ENCODE data around the gene PRG3.

DNA sequence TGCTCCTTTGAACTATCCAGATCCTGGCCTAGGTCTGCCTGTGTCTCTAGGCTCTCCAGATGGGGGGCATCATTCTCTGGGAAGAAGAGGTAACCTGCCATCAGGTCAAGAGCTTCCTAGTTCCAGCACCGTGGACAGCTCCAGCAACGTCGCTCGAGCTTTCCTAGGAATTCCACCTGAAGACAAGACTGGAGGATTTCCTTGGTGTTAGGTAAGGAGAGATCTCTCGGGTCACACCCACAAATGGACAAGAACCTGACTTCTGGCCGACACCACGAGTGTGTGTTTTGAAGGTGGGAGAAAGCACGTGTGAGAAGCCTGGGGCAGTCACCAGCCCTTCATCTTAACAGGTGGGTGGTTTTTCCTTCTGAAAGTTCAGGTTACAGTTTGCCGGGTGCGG lies 1.2 kb downstream of the PRG3 start:
- TF ChIP-seq, protein P1, sequence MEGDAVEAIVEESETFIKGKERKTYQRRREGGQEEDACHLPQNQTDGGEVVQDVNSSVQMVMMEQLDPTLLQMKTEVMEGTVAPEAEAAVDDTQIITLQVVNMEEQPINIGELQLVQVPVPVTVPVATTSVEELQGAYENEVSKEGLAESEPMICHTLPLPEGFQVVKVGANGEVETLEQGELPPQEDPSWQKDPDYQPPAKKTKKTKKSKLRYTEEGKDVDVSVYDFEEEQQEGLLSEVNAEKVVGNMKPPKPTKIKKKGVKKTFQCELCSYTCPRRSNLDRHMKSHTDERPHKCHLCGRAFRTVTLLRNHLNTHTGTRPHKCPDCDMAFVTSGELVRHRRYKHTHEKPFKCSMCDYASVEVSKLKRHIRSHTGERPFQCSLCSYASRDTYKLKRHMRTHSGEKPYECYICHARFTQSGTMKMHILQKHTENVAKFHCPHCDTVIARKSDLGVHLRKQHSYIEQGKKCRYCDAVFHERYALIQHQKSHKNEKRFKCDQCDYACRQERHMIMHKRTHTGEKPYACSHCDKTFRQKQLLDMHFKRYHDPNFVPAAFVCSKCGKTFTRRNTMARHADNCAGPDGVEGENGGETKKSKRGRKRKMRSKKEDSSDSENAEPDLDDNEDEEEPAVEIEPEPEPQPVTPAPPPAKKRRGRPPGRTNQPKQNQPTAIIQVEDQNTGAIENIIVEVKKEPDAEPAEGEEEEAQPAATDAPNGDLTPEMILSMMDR (conservative IDR thresholded peaks at IDR 0.05 in 1 of 2, IDR thresholded peaks at IDR 0.05 in 1 of 2; ENCODE audit: extremely low read depth in 1 of 2, insufficient read depth in 1 of 2, low read depth in 1 of 2, low read length in 2 of 2): no peak
- no peak for TF ChIP-seq EZH2 (IDR thresholded peaks at IDR 0.05; ENCODE audit: borderline replicate concordance, low read length)

Measured in mammary epithelial cell (primary cell).